GM21717 (cell line): ENCODE data around the gene FGD4.

Experiments
- ATAC-seq: cut with Tn5 transposase; IDR thresholded peaks from one replicate; pipeline ENCODE4 v1.9.1; 2021; ENCODE audit warnings: mild to moderate bottlenecking, moderate library complexity; ENCODE audit not compliant: unreplicated experiment

Gene FGD4

GRCh38 chr12:32454866-32455265 lies 55.5 kb downstream of the FGD4 start:
- ATAC-seq: no peak

- ATAC-seq: no peak
Measured at GRCh38 chr12:32455607-32456071, 56.3 kb downstream of the FGD4 start.

- ATAC-seq: no peak
Measured at GRCh38 chr12:32457251-32458025, 58.1 kb downstream of the FGD4 start.

- ATAC-seq: no peak
Measured at GRCh38 chr12:32460638-32461037, 61.3 kb downstream of the FGD4 start.

GRCh38 chr12:32462908-32463307 lies 63.5 kb downstream of the FGD4 start:
- ATAC-seq: no peak

- no peak for ATAC-seq
Measured at GRCh38 chr12:32466187-32466586, 66.8 kb downstream of the FGD4 start.

GRCh38 chr12:32466986-32467711 lies 67.8 kb downstream of the FGD4 start:
- no peak for ATAC-seq

GRCh38 chr12:32467959-32468863 lies 68.9 kb downstream of the FGD4 start:
- ATAC-seq: no peak

GRCh38 chr12:32470936-32471470 lies 71.6 kb downstream of the FGD4 start:
- no peak for ATAC-seq

GRCh38 chr12:32471591-32472001 lies 72.2 kb downstream of the FGD4 start:
- no peak for ATAC-seq

GRCh38 chr12:32475724-32476123 lies 76.4 kb downstream of the FGD4 start:
- ATAC-seq: no peak

GRCh38 chr12:32476446-32476845 lies 77.1 kb downstream of the FGD4 start:
- no peak for ATAC-seq

GRCh38 chr12:32477714-32478113 lies 78.4 kb downstream of the FGD4 start:
- ATAC-seq: no peak

GRCh38 chr12:32478166-32478565 lies 78.8 kb downstream of the FGD4 start:
- ATAC-seq: no peak

GRCh38 chr12:32478858-32479725 lies 79.7 kb downstream of the FGD4 start:
- ATAC-seq: no peak

GRCh38 chr12:32482226-32482625 lies 82.9 kb downstream of the FGD4 start:
- no peak for ATAC-seq

- no peak for ATAC-seq
Measured at GRCh38 chr12:32483499-32483898, 84.1 kb downstream of the FGD4 start.

- ATAC-seq: no peak
Measured at GRCh38 chr12:32483993-32484392, 84.6 kb downstream of the FGD4 start.

GRCh38 chr12:32486158-32486557 lies 86.8 kb downstream of the FGD4 start:
- ATAC-seq: no peak

- no peak for ATAC-seq
Measured at GRCh38 chr12:32488132-32488531, 88.8 kb downstream of the FGD4 start.
